ENCODE measurements around the gene ZNF445. TPM values are rescaled to one million over a fixed set of nuclear protein-coding genes. Genes with fewer than 3 reads are reported as not detected.

The ZNF445 gene
- total RNA-seq, 1 donor = 9.5 TPM

GRCh38 chr3:44436181-44436580, 41.3 kb downstream of the ZNF445 start:
- no peak for TF ChIP-seq CTCF (IDR thresholded peaks at IDR 0.05; ENCODE audit: insufficient read depth, low read depth, low read length)
- no peak for DNase-seq (ENCODE audit: low read depth)

GRCh38 chr3:44434834-44435510, 42.5 kb downstream of the ZNF445 start:
- no peak for DNase-seq (ENCODE audit: low read depth)
- no peak for TF ChIP-seq CTCF (IDR thresholded peaks at IDR 0.05; ENCODE audit: insufficient read depth, low read depth, low read length)
- H3K4me3 ChIP-seq (ENCODE audit: low read depth, low read length) = no peak overlapping the region

More at GRCh38 chr3:44436181-44436580, 41.3 kb downstream of the ZNF445 start:
- no peak overlapping the region for H3K4me3 ChIP-seq (ENCODE audit: low read depth, low read length)

GRCh38 chr3:44430466-44430865, 47.0 kb downstream of the ZNF445 start:
- no peak overlapping the region for H3K4me3 ChIP-seq (ENCODE audit: low read depth, low read length)
- no peak for TF ChIP-seq CTCF (IDR thresholded peaks at IDR 0.05; ENCODE audit: insufficient read depth, low read depth, low read length)
- no peak for DNase-seq (ENCODE audit: low read depth)

- H3K4me3 ChIP-seq (ENCODE audit: low read depth, low read length) = no peak overlapping the region
- DNase-seq (ENCODE audit: low read depth) = no peak
- no peak for TF ChIP-seq CTCF (IDR thresholded peaks at IDR 0.05; ENCODE audit: insufficient read depth, low read depth, low read length)
Observed at GRCh38 chr3:44429459-44429858, 48.0 kb downstream of the ZNF445 start.

GRCh38 chr3:44428910-44429309, 48.6 kb downstream of the ZNF445 start:
- no peak for DNase-seq (ENCODE audit: low read depth)
- no peak for TF ChIP-seq CTCF (IDR thresholded peaks at IDR 0.05; ENCODE audit: insufficient read depth, low read depth, low read length)
- H3K4me3 ChIP-seq (ENCODE audit: low read depth, low read length) = no peak overlapping the region

GRCh38 chr3:44427683-44428082, 49.8 kb downstream of the ZNF445 start:
- no peak overlapping the region for H3K4me3 ChIP-seq (ENCODE audit: low read depth, low read length)
- no peak for TF ChIP-seq CTCF (IDR thresholded peaks at IDR 0.05; ENCODE audit: insufficient read depth, low read depth, low read length)
- DNase-seq (ENCODE audit: low read depth) = no peak

- H3K4me3 ChIP-seq (ENCODE audit: low read depth, low read length) = no peak overlapping the region
- no peak for DNase-seq (ENCODE audit: low read depth)
- no peak for TF ChIP-seq CTCF (IDR thresholded peaks at IDR 0.05; ENCODE audit: insufficient read depth, low read depth, low read length)
Observed at GRCh38 chr3:44424758-44425157, 52.7 kb downstream of the ZNF445 start.
